Activated naive CD8-positive, alpha-beta T cell treated with anti-CD3 and anti-CD28 coated beads, Interleukin-2, amount 50 U/mL, for 16 hours (primary cell): Measurements from ENCODE around the gene GAS6.

Source experiments
- DNase-seq: peaks from one replicate; pipeline ENCODE4 v3.0.0-alpha.2; 2020; ENCODE audit warnings: low read depth, low spot score

Gene GAS6

DNA sequence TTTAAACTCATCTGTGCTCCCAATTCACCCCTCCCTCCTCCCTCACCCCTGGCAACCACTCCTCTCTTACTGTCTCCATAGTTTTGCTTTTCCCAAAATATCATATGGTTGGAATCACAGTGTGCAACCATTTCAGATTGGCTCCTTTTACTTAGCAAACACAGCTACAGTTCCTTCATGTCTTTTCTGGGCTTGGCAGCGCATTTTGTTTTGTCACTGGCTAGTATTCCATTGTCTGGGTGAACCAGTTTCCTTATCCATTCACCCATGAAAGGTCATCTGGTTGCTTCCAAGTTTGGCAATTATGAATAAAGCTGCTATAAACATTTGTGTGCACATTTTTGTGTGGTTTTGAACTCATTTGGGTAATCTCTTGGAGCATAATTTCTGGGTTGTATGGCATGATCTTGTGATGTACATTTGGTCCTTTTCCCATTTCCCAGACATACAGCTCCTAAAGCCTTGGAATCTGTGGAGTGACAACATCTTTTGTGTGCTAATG, 23.9 kb upstream of the GAS6 start:
- no peak for DNase-seq

DNA sequence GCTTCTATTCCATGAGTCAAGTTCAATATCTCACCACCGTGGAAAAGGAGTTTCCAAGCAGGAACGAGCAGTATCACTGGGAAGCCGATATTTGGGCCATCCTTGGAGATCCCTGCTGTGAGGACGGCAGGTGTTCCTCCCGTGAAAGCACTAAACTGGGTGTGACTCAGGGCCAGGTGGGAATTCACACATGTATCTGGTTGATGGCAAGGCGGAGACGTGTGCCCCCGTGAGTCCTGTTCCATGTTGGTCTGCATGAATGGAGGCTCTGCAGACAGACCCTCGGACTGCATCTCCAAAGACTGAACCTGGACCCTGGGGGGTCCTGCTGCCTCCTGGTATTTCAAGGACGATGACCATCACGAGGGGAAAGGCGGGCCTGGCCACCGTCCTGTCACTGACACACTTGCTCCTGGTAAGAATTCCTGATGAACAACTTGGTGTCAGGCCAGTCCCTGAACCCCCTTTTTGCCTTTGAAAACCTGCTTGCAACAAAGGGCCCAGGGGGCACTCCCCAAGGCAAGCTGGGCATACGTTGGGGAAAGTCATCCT, 22.8 kb upstream of the GAS6 start:
- DNase-seq, result no peak

DNA sequence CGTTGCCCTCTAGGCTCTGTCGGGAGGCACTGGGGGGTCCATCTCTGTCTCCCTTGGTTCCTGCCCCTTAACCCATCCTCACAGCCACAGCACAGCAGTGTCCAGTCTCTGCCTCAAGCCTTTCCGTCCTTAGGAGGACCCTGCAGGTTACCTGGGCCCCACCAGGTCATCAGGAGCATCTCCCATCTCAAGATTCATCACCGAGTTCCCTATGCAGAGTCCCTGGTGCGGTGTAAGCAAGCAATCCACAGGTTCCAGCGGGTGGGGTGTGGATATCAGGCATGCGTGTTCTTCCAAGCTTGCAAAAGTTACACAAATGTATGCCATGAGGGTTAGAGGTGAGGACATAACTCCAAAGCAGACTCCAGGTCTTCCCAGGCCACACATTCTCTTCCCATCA, 20.9 kb upstream of the GAS6 start:
- DNase-seq, result no peak

DNA sequence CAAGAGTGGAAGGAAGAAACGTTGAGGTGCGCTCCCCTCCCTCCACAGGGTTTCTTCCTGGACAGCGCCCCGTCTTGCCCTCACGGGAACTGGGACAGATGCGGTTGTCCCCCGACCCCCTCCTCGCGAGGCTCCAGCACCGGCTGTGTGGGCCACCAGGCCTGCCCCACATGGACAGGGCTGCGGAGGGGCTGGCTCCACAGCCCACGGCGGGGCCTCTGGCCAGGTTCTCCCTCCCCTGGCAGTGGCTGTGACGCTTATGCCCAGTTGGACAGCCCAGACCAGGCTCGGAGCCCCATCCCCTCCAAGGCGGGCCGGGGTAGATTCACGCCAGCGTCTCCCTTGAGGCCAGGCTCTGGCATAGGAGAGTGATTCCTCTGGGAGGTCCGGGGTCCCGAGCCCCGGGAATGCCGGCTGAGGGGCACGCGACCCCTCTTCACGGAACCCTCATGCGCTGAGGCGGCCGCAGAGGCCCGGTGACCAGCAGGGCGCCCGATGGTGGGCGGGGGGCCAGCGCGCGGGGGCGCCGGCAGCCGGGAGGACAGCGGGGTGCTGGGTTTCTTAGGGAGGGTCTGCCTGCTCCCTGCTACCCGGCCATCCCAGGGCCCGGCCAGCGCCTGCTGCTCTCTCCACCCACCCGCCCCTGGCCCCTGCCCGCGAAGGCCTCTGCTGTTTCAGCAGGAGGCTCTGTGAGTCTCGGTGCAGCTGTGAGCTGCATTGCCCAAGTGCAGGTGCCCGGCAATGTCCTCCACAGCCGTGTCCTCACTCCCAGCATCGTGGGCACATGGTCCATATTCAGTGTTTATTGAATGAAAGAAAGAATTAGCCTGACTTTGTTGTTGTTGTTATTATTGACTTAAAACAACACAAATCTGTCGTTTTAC, 20.3 kb upstream of the GAS6 start:
- DNase-seq, result no peak

- no peak for DNase-seq
These were observed 19.5 kb upstream of the GAS6 start for GRCh38 chr13:113883314-113883811.

DNA sequence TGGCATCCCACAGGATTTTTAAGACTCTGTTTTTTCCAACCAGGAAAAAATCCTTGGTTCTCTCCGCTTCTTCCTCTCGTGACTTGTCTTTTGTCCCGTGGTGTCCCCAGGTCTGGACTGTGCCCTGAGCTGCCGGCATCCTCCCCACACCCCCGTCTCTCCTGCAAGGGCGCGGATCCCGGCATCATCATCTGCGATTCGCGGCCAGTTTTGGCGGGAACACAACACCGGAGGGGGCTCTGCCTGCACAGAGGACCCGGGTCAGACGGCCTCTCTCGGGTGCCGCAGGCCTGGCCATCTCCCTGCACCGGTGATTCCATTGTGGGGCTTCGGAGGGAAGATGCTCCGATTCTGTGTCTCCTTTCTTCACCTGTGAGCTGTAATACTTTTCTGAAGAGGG, 18.8 kb upstream of the GAS6 start:
- DNase-seq, result no peak

- no peak for DNase-seq
These were observed 18.4 kb upstream of the GAS6 start for GRCh38 chr13:113882267-113882630.

DNA sequence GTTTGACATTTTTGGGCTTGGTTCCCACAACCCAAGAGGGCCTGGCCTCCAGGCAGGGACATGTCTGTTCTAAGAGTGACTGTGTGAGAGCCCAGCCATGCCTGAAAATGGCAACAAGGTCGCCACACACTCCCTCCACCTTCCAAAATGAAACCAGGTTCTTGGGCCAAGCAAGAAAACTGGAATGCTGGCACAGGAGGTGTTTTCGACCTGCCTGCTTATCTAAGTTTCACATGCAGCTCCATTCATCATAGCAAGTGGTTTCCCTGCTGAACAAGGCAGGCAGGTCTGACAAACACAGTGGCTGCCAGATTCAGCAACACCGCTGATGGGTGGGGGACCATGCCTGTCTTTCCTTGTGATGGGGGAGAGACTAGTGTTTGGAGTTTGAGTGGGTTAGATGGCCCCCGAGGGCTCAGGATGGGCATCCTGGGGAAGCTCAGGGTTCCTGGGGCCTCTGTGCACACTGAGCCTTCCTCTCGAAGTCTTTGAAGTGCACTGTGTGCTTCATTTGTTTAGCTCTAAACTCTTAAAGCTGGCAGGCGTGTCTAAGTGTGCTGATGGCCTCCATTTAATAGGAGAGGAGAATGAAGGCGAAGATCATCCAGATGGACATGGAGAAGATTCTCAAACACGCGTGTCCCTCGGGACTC, 17.9 kb upstream of the GAS6 start:
- no peak for DNase-seq

- no peak for DNase-seq
These were observed 17.1 kb upstream of the GAS6 start for GRCh38 chr13:113880651-113881611.

DNA sequence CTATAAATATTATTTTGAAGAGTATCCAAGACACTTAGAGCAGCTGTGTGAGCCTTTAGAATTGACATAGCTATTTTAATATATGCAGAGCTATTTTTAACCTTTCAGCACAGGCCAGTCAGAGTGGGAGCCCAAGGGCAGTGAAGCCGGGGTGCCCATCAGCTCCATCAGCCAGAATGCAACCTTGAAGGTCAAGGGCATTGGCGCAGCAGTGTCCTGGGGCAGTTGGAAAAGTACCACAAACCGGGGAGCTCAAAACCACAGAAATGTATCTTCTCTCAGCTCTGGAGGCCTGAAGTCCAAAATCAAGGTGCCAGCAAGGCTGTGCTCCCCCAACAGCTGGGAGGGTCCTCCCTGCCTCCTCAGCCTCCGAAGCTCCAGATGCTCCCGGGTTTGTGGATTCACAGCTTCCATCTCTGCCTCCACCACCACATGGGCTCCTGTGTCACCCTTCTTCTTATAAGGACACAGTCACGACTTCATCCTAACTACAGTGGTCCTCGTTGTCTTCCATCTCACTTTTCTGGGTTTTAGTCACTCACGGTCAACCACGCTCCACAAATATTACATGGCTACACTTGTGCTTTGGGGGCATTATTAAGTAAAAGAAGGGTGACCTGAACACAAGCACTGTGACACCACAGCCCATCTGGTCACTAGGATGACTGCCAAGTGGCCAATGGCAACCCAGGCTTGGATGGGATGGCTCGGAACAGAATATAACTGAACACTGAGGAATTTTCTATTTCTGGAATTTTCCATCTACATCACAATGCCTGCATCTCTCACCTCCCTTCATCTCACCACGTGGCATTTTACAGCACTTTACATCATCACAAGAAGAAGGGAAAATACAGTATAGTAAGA, 15.9 kb upstream of the GAS6 start:
- DNase-seq, result no peak

DNA sequence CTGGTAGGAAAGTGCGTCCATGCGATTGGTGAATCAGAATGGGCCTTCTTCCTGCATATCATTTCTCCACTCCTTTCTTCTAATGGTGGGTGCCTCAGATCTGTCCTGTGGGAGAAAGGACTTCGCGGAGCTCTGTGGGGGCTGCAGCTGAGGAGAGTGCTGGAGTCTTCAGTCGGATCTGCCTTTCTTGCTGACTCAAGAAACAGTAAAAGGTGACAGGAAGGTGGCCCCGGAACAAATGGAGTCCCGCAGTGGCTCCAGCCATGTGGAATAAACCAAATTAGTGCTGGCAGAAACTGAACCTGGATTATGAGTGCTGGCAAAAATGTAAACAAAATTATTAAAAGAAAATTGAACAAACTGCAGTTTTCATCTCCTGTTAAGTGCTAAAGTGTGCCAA, 15.1 kb upstream of the GAS6 start:
- no peak for DNase-seq

DNA sequence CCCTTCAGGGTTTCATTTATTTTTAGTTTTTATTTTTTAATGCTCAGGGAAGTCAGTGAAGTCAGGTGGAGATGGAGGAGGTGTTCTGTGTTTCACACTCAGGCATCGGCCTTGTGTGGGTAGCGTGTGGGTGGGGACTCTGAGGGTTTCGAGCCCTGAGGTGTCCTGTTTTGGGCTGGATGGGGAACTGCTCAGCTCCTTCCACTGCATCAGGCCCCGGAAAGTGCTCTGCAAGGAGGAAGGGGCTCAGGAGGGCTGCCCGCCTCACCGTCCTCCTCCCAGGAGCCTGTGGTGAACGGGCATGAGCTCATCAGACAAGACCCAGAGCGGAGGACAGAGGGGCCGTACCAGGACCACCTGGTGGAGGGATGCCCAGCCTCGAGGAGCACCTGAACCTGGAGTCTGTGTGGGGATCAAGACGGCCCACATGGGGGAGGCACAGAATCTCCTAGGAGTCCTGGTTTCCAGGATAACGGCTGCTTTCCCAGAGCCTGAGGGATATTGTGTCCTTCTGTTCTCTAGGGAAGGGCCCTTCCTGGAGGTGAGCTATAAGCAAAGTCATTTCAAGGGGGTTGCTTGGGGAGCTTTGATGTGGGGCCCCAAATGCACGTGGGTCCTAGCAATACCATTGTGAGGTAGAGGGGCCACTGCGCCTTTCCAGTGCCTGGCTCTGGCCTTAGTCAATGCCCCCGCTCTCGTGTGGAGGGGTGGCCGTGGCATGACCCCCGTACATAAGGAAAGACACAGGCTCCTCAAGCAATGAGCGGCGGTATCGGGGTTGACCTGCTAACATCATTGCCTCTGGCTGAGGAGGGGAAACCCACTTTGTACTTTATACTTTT, 13.5 kb upstream of the GAS6 start:
- DNase-seq, result no peak

GRCh38 chr13:113876346-113877148, 12.7 kb upstream of the GAS6 start:
- no peak for DNase-seq

GRCh38 chr13:113875837-113876281, 12.0 kb upstream of the GAS6 start:
- DNase-seq, result no peak

GRCh38 chr13:113875429-113875815, 11.5 kb upstream of the GAS6 start:
- DNase-seq, result no peak

DNA sequence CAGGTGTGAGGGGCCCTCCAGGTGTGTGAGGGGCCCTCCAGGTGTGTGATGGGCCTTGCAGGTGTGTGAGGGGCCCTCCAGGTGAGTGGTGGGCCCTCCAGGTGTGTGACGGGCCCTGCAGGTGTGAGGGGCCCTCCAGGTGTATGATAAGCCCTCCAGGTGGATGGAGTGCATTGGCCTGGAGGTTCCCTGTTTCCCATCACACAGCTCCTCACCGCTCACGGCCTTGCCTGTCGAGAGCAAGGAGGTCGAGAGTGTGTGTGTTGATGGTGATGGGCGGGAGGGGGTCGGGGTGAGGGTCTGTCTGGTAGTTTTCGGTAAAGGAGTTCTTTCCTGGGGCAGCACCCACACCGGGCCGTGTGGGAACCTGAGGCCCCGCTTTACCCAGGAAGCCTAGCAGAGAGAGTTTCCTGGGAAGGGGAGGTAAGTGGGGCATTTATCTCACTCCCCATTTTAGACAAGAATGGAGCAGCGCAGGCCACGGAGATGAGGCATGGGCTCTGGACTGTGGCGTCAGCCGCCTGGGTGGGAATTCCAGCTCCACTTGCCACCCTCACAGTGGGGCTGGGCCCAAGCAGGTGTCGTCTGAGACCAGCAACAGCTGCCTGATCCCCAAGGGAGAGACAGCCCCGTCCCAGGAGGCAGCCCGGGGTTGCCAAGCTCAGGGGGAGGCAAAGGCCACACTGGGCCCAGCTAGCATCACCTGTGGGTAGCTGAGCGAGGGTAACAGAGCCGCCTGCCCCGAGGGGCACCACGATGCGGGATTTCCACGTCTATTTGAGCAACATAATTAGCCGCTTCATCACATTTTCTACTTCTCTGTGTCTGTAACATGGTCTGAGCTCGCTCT, 10.9 kb upstream of the GAS6 start:
- no peak for DNase-seq

DNA sequence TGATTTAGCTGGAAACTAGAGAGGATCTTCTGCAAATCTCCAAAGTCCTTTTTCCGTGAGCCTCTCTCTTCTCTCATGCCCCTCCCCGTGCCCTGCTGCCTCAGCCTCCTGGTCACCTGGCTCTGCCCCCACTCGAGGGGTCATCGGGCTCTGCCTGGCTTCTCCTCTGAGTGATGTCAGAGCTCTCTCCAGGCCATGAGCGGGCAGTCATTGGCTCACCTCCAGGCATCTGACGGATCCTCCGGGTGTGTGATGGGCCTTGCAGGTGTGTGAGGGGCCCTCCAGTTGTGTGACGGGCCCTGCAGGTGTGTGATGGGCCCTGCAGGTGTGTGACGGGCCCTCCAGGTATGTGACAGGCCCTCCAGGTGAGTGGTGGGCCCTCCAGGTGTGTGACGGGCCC, 10.3 kb upstream of the GAS6 start:
- DNase-seq, result no peak

DNA sequence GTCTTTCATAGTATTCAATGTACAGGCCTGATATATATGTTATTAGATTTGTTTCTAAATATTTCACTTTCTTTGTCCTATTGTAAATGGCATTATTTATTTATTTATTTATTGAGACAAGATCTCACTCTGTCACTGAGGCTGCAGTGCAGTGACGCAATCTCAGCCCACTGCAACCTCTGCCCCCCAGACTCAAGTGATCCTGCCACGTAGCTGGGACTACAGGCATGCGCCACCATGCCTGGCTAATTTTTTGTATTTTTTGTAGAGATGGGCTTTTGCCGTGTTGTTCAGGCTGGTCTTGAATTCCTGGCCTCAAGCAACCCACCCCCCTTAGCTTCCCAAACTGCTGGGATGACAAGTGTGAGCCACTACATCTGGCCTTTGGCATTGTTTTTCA, 5.4 kb upstream of the GAS6 start:
- no peak for DNase-seq
